GM12873 (cell line): Measurements from ENCODE around the gene RNF146.

ENCODE experiments used
- TF ChIP-seq, protein P1 (sequence below): IDR thresholded peaks from 2 replicates; pipeline ENCODE4 v1.5.1; 2012; ENCODE audit warnings: low read depth, mild to moderate bottlenecking, moderate library complexity, low read length, control low read depth; ENCODE audit not compliant: insufficient read depth; ENCODE audit errors: missing control alignments

The RNF146 gene

DNA sequence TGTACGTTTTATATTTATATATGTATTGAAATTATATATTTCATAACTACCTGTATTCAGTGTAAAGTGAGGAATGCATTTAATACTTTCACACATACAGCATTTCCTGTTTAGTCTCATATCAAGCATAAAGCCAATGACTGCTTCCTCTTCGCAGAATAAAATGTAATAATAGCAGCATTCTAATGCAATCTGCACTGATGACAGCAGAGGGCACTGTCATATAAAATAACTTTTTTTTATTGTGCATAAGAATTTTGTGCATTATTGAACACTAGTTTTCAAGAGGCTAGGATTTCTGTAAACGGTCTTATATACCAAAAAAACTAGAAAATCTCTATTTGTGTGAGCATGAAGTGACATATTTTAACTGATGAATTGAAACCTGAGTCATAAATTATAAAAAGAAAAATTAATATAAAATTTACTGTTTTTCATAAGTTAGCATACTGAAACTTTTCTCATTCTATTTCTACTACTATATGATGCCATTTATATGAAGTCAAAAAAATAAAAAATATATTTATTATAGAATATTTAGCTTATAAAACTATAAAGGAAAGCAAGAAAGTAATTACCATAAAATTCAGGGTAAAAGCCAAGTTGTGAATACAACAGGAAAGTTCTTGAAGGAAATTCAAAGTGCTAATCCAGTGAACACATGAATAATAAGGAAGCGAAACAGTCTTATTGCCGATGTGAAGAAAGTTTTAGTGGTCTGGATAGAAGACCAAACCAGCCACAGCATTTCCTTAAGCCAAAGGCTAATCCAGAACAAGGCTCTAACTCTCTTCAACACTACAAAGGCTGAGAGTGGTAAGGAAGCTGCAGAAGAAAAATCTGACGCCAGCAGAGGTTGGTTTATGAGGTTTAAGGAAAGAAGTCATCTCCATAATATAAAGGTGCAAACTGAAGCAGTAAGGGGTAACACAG lies 36.3 kb downstream of the RNF146 start:
- TF ChIP-seq, protein P1, sequence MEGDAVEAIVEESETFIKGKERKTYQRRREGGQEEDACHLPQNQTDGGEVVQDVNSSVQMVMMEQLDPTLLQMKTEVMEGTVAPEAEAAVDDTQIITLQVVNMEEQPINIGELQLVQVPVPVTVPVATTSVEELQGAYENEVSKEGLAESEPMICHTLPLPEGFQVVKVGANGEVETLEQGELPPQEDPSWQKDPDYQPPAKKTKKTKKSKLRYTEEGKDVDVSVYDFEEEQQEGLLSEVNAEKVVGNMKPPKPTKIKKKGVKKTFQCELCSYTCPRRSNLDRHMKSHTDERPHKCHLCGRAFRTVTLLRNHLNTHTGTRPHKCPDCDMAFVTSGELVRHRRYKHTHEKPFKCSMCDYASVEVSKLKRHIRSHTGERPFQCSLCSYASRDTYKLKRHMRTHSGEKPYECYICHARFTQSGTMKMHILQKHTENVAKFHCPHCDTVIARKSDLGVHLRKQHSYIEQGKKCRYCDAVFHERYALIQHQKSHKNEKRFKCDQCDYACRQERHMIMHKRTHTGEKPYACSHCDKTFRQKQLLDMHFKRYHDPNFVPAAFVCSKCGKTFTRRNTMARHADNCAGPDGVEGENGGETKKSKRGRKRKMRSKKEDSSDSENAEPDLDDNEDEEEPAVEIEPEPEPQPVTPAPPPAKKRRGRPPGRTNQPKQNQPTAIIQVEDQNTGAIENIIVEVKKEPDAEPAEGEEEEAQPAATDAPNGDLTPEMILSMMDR: peak; percentile 56

DNA sequence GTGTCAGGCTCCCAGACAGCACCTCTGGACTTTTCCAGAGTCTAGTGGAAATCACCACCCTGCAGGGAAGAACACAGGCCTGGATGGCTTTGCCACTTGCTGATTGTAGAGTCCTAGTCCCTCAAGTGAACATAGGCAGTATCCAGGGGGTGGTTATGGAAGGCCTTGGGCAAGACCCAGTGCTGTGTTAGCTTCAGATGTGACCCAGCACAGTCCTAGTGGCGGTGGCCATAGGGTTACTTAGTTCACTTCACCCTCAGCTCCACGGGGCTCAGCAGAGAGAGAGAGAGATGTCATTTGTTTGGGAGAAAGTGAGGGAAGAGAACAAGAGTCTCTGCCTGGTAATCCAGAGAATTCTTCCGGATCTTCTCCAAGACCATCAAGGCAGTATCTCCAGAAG lies 37.3 kb downstream of the RNF146 start:
- TF ChIP-seq, protein P1: no peak

DNA sequence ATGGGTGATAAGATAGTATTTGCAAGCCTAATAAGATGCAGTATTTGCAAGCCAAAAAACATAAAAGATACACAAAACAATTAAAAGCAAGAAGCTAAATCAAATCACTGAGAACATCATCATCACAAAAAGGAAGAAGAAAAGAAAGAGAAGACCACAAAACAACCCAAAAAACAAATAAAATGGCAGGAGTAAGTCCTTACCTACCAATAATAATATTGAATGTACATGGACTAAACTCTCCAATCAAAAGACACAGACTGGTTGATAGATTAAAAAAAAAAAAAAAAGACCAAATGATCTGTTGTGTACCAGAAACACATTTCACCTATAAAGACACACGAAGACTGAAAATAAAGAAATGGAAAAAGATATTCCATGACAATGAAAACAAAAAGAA lies 39.1 kb downstream of the RNF146 start:
- TF ChIP-seq, protein P1: no peak

DNA sequence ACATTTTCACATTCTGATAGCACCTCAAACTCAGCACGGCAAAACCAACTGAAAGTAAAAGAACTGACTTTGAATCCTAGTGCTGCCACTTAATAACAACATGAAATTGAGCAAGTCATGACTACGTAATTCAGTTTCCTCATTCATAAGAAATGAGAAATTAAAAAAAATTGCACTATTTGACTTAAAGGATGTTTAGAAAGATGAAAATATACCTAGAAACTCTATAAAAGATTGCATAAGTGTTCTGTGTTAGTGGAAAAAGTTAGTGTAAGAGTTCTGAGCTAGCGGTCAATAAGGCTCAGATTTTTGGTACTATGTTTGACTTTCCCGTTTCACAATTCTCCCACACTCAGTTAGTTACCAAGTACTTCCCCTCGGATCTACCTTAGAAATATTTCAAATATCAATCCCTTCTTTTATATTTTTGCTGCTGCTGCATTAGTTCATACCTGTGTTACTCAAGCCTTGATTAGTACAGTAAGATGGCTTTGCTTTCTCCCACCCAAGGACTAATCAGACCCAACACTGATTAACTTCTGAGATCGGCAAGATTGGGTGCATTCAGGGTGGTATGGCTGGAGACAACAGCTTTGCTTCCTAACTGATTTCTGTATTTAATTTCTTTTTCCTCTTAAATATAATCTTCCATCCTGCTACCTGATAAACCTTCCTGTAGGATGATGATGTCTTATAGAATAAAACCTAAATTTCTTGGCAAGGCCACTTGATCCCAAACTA lies 50.9 kb downstream of the RNF146 start:
- TF ChIP-seq, protein P1: no peak

DNA sequence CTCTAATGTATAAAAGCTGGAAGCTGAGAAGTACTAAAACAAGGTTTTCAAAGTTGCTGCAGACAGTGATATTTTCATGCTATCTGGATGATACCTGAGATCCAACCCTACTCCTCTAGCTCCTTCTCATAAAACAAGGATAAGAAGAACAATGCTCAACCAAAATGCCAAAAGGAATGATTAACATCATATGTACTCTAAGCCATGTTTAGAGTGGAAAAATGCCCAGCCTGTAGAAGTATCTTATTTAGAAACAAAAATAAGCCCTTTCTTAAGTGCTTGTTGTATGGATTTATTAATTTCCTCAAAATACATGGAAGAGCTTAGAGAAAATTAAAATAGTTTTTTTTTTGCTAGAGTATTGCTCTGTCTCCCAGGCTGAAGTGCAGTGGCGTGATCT lies 53.0 kb downstream of the RNF146 start:
- TF ChIP-seq, protein P1: no peak

DNA sequence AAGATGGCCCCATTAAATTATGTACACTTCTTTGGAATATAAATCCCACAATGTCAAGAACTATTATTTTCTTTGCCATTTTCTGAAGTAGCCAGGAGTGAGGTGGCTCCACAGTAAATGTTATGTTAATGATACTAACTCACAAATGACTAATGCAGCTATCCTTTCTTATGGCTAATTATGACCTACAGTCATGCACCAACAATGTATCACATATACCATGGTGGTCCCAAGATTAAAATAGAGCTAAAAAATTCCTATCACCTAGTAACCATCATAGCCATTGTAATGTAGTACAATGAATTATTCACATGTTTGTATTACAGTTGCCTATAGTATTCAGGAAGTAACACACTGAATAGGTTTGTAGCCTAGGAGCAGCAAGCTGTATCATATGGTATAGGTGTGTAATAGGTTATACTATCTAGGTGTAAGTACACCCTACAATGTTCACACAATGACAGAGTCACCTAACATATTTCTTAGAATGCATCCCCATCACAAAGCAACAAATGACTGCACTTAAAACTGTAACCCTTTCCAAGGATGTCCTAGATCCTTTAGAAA lies 61.5 kb downstream of the RNF146 start:
- TF ChIP-seq, protein P1: no peak
